ENCODE measurements around the gene PTPRO. TPM values are rescaled to one million over a fixed set of nuclear protein-coding genes. Genes with fewer than 3 reads are reported as not detected.

PTPRO gene
- total and polyA plus RNA-seq, 12 donors = 0.21 to 5.4 (median 0.64) TPM; not detected in 1

- intact Hi-C loops (cut with DNase I) = no loop called here
- WGBS, 2 donors = 28 to 45% methylated on average over 1 of the region's 1 CpG
- Histone ChIP-seq H3K27ac (no peak overlapping the region), H3K4me1 (no peaks in the 10 kb centered on the region), H3K36me3 (no peaks in the 10 kb centered on the region), H3K27me3 (no peaks in the 10 kb centered on the region), H3K9me3 (no peaks in the 10 kb centered on the region), H3K4me3 (no peak overlapping the region)
- ATAC-seq (no peak), DNase-seq (no peak)
- no peak for TF ChIP-seq CTCF (IDR thresholded peaks at IDR 0.05)
These were observed 65.5 kb downstream of the PTPRO start for GRCh38 chr12:15387772-15388171.

GRCh38 chr12:15389561-15389960 lies 67.3 kb downstream of the PTPRO start:
- no peaks in the 10 kb centered on the region for H3K27me3 ChIP-seq
- TF ChIP-seq CTCF (IDR thresholded peaks at IDR 0.05) = no peak
- no peaks in the 10 kb centered on the region for H3K9me3 ChIP-seq
- intact Hi-C loops (cut with DNase I) = no loop called here
- H3K4me3 ChIP-seq = no peak overlapping the region
- WGBS, 2 donors = 57 to 68% methylated on average over 1 of the region's 1 CpG
- ATAC-seq (no peak), DNase-seq (no peak)
- H3K36me3 ChIP-seq = no peaks in the 10 kb centered on the region
- H3K27ac ChIP-seq = no peak overlapping the region
- no peaks in the 10 kb centered on the region for H3K4me1 ChIP-seq

GRCh38 chr12:15393037-15393436 lies 70.7 kb downstream of the PTPRO start:
- Histone ChIP-seq H3K4me1 (no peaks in the 10 kb centered on the region), H3K27me3 (no peaks in the 10 kb centered on the region), H3K4me3 (no peak overlapping the region), H3K9me3 (no peaks in the 10 kb centered on the region), H3K36me3 (no peaks in the 10 kb centered on the region), H3K27ac (no peak overlapping the region)
- intact Hi-C loops (cut with DNase I) = no loop called here
- no peak for TF ChIP-seq CTCF (IDR thresholded peaks at IDR 0.05)
- DNase-seq (no peak), ATAC-seq (no peak)
- WGBS, 2 donors = 74 to 78% methylated on average over 1 of the region's 1 CpG

- intact Hi-C loops (cut with DNase I) = no loop called here
- Histone ChIP-seq H3K9me3 (no peaks in the 10 kb centered on the region), H3K4me3 (no peak overlapping the region), H3K27me3 (no peaks in the 10 kb centered on the region), H3K4me1 (no peaks in the 10 kb centered on the region), H3K27ac (no peak overlapping the region), H3K36me3 (no peaks in the 10 kb centered on the region)
- ATAC-seq (no peak), DNase-seq (no peak)
- TF ChIP-seq CTCF (IDR thresholded peaks at IDR 0.05) = no peak
These were observed 71.7 kb downstream of the PTPRO start for GRCh38 chr12:15393995-15394394.

GRCh38 chr12:15404485-15404884 lies 82.2 kb downstream of the PTPRO start:
- Histone ChIP-seq H3K27ac (no peak overlapping the region), H3K9me3 (no peaks in the 10 kb centered on the region), H3K4me1 (no peaks in the 10 kb centered on the region), H3K27me3 (peaks cover 0 to 5% (median 0%) of the 10 kb centered on the region in 7 donors), H3K36me3 (no peaks in the 10 kb centered on the region), H3K4me3 (no peak overlapping the region)
- no peak for ATAC-seq
- no peak for DNase-seq
- intact Hi-C loops (cut with DNase I) = no loop called here
- 0% methylated on average over 1 of the region's 1 CpG for WGBS, 2 donors
- no peak for TF ChIP-seq CTCF (IDR thresholded peaks at IDR 0.05)

All from heart right ventricle (tissue), 16 donors.